ENCODE results near the gene GNB1L. TPM values are rescaled to one million over a fixed set of nuclear protein-coding genes. Genes with fewer than 3 reads are reported as not detected.

The GNB1L gene
- total RNA-seq, 4 donors from 2014 or later, result 4.8 to 8.7 (median 7.4) TPM

GRCh38 chr22:19859861-19860510 is 5.3 kb upstream of the GNB1L start:
- Histone ChIP-seq H3K4me3 (no peak overlapping the region), H3K36me3 (no peaks in the 10 kb centered on the region), H3K9me3 (no peaks in the 10 kb centered on the region), H3K4me1 (peaks cover 0 to 14% (median 7%) of the 10 kb centered on the region in 3 donors), H3K27ac (no peak overlapping the region), H3K27me3 (no peaks in the 10 kb centered on the region)
- no peak for ATAC-seq
- 93 to 100% methylated on average over 4 to 8 of the region's 8 CpGs for WGBS, 2 donors (ENCODE audit: low coverage in 1 of 2)
- no peak for TF ChIP-seq CTCF (IDR thresholded peaks at IDR 0.05)
- TF ChIP-seq POLR2AphosphoS5 (IDR thresholded peaks at IDR 0.05), result no peak
- no peak for TF ChIP-seq POLR2A (IDR thresholded peaks at IDR 0.05)
- TF ChIP-seq EP300 (IDR thresholded peaks at IDR 0.05), result no peak

GRCh38 chr22:19857382-19857781 is 2.7 kb upstream of the GNB1L start:
- no peak for ATAC-seq
- H3K4me1 ChIP-seq, result peaks cover 0 to 30% (median 20%) of the 10 kb centered on the region in 3 donors
- no peak overlapping the region for H3K4me3 ChIP-seq
- TF ChIP-seq EP300 (IDR thresholded peaks at IDR 0.05), result no peak
- no peak for TF ChIP-seq POLR2A (IDR thresholded peaks at IDR 0.05)
- TF ChIP-seq CTCF (IDR thresholded peaks at IDR 0.05), result no peak
- no peak for TF ChIP-seq POLR2AphosphoS5 (IDR thresholded peaks at IDR 0.05)
- 96 to 100% methylated on average over 2 to 3 of the region's 3 CpGs for WGBS, 2 donors (ENCODE audit: low coverage in 1 of 2)
- H3K36me3 ChIP-seq, result peaks cover 0 to 2% of the 10 kb centered on the region in 2 donors
- H3K9me3 ChIP-seq, result no peaks in the 10 kb centered on the region
- no peaks in the 10 kb centered on the region for H3K27me3 ChIP-seq
- H3K27ac ChIP-seq, result no peak overlapping the region

GRCh38 chr22:19855504-19856409 is 1.1 kb upstream of the GNB1L start:
- 7 to 17% methylated on average over 3 to 10 of the region's 24 CpGs for WGBS, 2 donors (ENCODE audit: low coverage in 1 of 2)
- peak overlapping the region; percentile 72 to 97 (median 94) for H3K27ac ChIP-seq
- peaks cover 0 to 41% (median 20%) of the 10 kb centered on the region in 3 donors for H3K4me1 ChIP-seq
- TF ChIP-seq CTCF (IDR thresholded peaks at IDR 0.05) (no peak), POLR2AphosphoS5 (IDR thresholded peaks at IDR 0.05) (peak; percentile 47)
- H3K4me3 ChIP-seq, result peak overlapping the region; percentile 73 to 83
- ATAC-seq, result peak; percentile 10
- no peaks in the 10 kb centered on the region for H3K9me3 ChIP-seq
- H3K36me3 ChIP-seq, result peaks cover 0 to 18% of the 10 kb centered on the region in 2 donors
- no peaks in the 10 kb centered on the region for H3K27me3 ChIP-seq

GRCh38 chr22:19853879-19854777 is 546 bp downstream of the GNB1L start:
- 3% methylated on average over 11 of the region's 49 CpGs; no CpG with 5 or more reads in 1 of the 2 donors for WGBS, 2 donors (ENCODE audit: low coverage in 1 of 2)
- peaks cover 0 to 43% (median 20%) of the 10 kb centered on the region in 3 donors for H3K4me1 ChIP-seq
- peak; percentile 2 for ATAC-seq

More at GRCh38 chr22:19853879-19854777, 546 bp downstream of the GNB1L start:
- Histone ChIP-seq H3K9me3 (no peaks in the 10 kb centered on the region), H3K36me3 (peaks cover 0 to 31% of the 10 kb centered on the region in 2 donors), H3K4me3 (peak overlapping the region; percentile 73 to 83), H3K27me3 (no peaks in the 10 kb centered on the region), H3K27ac (peak overlapping the region; percentile 74 to 97 (median 94))
- TF ChIP-seq POLR2A (IDR thresholded peaks at IDR 0.05), result no peak
- TF ChIP-seq POLR2AphosphoS5 (IDR thresholded peaks at IDR 0.05), result no peak
- TF ChIP-seq CTCF (IDR thresholded peaks at IDR 0.05), result no peak
- TF ChIP-seq EP300 (IDR thresholded peaks at IDR 0.05), result no peak

Measured in gastroesophageal sphincter (tissue), 4 donors.